Loucy (cell line): Measurements from ENCODE around the gene RAB6A.

Source experiments
- EZH2phosphoT487 ChIP-seq: fragments of 200-600 bp; IDR thresholded peaks from 2 replicates; pipeline ENCODE4 v1.6.1; 2018; ENCODE audit warnings: antibody characterized with exemption, mild to moderate bottlenecking, moderate library complexity, borderline replicate concordance
- TF ChIP-seq, protein P1 (sequence below): fragments of 200-600 bp; sonication (generic); conservative IDR thresholded peaks from 2 replicates; pipeline ENCODE4 v1.5.1; 2014; ENCODE audit warnings: mild to moderate bottlenecking, antibody characterized with exemption, low read length

DNA sequence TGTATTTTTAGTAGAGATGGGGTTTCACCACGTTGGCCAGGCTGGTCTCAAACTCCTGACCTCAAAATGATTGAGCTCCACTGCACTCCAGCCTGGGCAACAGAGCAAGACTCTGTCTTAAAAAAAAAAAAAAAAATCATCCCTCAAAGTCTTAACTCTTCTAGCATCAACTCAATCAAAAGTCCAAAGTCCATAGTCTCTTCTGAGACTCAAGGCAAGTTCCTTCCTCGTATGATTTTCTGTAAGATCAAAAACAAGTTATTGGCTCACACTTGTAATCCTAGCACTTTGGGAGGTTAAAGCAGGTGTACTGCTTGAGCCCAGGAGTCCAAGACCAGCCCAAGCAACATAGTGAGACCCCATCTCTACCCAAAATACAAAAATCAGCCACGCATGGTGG lies 90.1 kb downstream of the RAB6A start:
- TF ChIP-seq, protein P1, sequence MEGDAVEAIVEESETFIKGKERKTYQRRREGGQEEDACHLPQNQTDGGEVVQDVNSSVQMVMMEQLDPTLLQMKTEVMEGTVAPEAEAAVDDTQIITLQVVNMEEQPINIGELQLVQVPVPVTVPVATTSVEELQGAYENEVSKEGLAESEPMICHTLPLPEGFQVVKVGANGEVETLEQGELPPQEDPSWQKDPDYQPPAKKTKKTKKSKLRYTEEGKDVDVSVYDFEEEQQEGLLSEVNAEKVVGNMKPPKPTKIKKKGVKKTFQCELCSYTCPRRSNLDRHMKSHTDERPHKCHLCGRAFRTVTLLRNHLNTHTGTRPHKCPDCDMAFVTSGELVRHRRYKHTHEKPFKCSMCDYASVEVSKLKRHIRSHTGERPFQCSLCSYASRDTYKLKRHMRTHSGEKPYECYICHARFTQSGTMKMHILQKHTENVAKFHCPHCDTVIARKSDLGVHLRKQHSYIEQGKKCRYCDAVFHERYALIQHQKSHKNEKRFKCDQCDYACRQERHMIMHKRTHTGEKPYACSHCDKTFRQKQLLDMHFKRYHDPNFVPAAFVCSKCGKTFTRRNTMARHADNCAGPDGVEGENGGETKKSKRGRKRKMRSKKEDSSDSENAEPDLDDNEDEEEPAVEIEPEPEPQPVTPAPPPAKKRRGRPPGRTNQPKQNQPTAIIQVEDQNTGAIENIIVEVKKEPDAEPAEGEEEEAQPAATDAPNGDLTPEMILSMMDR, result no peak
- no peak for TF ChIP-seq EZH2phosphoT487
